Activated T-cell treated with anti-CD3 and anti-CD28 coated beads for 48 hours (primary cell): ENCODE measurements around the gene MAP3K8.

Experiments used
- DNase-seq: peaks from one replicate; pipeline ENCODE4 v3.0.0-alpha.2; 2020; ENCODE audit warnings: low read depth

Gene MAP3K8

DNA sequence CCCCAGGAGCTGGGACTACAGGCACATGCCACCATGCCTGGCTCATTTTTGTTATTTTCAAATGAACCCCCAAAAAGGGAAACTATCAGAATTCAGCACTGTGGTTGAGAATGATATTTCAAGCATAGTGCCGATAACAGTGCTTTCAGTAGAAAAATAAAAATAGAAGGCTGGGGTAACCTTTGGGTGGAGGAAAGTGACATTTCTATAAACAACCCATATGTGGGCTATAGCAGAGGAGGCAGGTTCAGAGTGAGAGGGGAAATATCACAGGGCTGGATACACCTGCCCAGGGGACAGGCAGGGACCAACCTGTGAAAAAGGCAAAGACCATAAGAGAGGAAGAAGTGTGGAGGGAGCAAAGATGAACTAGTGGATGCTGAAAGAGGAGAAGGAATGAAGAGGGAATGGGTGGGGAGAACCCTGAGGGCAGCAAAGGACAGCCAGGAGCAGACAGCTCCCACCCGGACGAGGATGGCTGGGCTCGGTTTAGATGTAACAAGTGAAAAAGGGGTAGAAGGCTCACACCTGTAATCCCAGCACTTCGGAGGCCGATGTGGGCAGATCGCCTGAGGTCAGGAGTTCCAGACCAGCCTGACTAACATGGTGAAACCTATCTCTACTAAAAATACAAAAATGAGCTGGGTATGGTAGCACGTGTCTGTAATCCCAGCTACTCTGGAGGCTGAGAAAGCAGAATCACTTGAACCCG lies 56.5 kb downstream of the MAP3K8 start:
- no peak for DNase-seq

- no peak for DNase-seq
Measured at GRCh38 chr10:30491204-30491915, 57.4 kb downstream of the MAP3K8 start.

DNA sequence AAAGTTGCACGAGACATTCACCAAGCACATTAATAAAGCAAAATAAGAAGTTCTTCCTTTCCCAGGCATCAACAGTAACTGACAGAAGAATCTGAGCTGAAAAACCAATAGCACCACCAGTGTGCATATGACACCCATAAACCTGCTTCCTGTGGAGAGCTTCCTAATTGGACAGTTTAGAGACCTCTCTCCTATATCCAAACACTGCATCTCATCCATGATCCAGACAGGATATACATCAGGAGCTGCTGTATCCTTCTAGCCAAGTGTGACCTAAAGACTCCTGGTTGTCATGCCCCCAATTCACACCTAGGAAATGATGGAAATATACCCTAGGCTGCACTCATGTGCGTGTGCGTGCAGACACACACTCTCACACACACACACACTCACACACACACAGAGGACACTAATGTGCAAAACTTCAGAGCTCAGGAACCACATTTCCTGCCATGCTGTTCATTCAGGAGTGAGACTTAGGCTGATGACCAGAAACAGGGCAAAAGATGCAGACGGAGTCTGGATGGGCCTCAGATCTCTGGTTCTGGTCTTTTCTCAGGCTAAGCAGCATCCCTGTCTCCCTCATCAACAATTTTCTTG lies 58.0 kb downstream of the MAP3K8 start:
- DNase-seq: no peak

DNA sequence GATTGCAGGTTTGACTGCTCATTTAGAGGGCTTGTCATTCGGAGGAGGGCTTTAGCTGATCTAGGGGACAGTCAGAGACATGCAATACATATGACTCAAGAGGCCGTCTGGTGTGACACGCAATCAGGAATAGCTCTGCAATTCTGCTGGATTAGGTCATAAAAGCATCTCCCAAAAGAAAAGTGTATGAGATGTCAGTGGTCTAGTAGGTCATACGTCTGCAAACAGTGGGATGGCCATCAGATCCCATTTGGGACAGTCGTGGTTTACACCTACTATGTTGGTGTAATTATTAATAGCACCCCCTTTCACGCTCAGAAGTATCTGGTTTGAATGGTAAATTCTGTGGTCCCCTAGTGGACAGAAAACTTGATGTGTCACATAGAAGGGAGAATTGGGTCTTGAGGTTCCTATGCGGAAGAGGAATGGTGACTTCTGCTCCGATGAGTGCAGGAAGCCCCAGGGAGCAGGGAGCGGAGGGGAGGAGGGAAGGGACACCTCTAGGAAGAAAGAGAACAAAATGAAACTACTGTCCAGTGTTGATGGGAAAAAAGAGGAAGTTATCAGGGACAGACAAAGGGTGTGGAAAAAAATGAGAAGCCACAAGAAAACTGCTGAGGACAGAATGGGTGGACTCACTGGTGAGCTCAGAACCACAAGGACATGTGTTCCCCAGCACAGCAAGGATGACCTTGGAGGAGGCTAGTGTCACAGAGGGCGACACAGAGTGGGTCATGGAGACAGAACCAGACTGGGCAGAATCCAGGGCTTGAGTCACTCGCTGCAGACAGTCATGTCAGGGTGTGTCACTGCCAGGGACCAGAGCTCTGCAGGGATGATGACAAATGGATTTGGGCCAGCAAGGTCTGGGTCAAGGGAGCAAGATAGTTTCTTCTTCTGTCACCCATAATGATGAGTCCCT lies 59.9 kb downstream of the MAP3K8 start:
- no peak for DNase-seq

DNA sequence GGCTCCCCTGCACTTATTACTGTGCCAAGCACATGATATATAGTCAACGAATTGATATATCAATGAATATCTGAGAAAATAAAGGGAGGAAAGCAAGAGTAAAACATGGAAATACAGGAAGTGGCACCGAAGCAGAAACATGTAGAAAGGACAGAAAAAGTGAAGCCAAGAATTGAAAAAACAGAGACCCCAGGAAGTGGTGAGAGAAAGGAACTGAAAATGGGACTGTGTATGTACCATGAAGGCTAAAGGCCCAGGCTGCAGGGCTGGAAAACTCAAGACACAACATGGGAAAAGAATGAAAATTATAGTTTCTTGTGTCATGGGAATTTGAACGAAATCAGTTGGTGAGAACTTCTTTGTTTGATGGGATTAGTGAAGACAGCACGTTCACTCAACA lies 60.6 kb downstream of the MAP3K8 start:
- DNase-seq: no peak

GRCh38 chr10:30495687-30496086 lies 61.7 kb downstream of the MAP3K8 start:
- no peak for DNase-seq

- no peak for DNase-seq
Measured at GRCh38 chr10:30499816-30500215, 65.8 kb downstream of the MAP3K8 start.

DNA sequence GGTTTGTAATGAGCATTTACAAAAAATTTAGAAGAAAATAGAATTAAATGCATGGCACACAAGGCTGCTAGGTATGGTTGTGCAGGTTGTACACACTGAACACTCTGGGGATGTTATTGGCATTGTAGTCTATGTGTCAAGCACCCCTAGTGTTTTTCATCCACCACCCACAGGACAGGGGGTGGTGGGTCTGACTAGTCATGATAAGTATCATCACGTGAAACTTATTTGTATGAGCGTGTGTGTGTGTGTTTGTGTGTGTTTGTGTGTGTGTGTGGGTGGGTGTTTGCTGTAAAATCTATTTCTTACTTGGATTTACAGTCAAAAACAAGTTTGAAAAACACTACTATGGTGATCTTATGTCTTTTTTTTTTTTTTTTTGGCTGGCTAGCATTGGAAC lies 66.5 kb downstream of the MAP3K8 start:
- DNase-seq: no peak

DNA sequence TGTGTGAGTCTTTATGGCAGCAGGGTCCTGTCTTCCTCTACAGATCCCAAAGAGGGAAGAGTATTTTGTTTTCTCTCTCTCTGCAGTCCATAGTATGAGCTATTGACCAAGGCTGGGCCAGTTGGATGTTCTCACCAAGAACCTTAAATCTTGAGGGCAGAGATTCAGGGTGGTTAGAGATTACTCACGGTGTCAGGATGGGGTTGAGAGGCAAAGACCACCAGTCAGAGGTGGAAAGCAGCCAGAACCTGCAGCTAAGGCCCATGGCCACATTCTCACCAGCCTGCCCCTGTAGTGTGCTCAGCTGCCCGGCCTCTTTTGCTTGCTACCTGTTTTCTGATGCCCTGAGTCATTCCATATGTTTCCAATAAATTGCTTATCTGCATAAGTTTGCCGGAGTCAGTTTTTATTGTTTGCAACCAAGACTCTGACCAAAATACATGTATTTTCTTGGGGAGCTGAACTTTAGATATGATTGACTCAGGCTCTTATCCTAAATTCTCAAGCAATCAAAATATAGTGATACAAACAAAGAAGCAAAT lies 67.0 kb downstream of the MAP3K8 start:
- DNase-seq: no peak

GRCh38 chr10:30502266-30503060 lies 68.5 kb downstream of the MAP3K8 start:
- no peak for DNase-seq

DNA sequence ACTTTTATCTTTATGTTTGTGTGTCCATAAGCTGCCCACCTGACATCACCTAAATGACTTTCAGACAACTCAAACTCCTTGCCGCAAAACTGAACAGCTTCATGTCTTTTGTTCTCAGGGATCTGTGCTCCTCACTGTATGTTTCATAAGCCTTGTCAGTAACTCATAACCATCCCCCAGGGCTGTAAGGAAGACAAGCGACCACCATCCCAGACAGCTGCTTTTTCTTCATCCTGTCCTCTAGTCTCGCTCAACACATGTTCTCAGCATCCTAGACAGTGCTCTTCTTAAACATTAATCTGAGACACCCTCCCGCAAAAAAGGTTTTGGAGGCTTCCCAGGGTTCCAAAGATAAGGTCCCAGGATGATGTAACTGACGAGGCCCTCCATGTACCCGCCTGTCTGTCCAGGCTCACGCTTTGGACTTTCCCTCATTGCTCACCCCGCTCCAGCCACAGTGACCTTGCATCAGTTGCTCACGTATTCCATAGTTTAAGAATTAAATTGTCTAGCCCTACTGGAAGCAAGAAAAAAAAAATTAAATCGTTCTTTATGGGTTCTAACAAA lies 69.8 kb downstream of the MAP3K8 start:
- DNase-seq: no peak

DNA sequence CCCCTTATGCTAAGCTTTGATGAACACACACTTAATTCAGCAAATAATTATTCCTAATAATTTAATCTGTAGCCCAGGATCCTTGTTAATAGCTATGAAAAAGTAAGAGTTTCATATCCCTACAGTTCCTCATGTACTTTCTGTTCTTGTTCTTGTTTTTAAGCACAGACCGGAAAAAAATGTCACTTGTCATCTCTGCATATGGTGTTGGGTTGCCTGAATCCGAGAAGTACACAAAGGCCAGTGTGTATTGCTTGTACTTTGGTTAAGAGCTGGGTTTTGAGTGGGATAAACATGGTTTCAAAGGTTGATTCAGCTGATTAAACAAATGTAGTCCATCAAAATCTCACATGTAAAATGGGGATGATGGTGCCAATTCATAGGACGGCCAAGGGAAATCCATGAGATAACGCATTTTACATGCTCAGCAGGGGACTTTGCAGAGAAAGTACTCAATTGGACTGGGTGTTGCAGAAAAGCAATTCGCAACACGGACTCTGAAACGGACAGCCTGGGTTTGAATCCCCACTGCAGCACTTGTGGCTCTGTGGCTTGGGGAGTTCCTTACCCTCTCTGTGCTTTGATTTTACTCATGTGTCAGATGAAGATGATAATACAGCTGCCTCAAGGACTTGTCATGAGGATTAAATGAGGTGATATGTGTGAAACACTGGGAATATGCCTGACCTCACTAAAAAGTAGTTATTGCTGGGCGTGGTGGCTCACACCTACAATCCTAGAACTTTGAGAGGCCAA lies 71.7 kb downstream of the MAP3K8 start:
- DNase-seq: no peak

DNA sequence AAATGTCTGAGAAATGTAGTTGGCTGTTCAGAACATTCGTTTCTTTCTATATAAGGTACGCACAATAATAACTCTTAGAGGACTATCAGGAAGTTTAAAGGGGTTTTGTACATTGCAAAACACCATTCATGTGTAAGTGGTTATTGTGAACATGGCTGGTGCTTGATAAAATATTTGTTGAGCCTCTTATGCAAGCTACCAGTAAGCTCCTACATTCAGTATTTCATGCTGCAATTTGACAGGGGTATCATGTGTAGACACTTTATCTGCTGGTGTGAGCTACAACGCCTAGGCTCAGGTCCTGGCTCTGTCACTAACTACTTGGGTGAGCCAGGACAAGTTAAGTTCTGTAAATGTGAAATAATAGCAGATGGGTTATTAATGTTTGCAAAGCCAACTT lies 75.5 kb downstream of the MAP3K8 start:
- DNase-seq: no peak

DNA sequence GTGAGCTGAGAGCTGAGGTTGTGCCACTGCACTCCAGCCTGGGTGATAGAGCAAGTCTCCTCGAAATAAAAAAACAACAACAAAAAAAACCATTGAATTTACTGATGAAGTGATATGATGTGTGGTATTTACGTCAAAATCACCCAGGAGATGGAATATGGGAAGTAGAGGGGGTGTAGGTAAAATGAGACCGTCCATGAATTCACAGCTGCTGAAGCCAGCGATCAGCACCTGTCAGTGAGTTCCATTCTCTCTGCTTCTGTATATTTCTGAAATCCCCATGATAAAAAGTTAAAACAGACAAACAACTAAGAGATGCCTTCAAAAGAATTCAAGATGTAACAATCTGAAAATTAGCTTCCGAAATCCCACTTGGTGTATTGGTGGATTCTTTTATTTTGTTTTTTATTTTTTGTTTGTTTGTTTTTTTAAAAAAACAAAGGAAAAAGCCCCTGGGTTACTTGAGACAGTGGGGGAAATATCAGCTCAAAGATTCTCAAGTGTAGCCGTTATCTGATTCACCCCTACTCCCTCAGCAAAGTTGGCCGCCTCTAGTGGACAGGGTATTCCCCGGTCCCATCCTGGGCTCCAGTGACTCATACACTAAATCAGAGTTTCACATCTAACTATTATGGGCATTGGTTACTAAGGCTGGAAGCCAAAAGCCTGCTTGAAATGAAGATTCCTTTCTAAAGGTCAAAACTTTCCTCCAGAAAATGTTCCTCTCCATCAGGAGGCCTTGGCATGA lies 76.4 kb downstream of the MAP3K8 start:
- DNase-seq: peak; percentile 19

DNA sequence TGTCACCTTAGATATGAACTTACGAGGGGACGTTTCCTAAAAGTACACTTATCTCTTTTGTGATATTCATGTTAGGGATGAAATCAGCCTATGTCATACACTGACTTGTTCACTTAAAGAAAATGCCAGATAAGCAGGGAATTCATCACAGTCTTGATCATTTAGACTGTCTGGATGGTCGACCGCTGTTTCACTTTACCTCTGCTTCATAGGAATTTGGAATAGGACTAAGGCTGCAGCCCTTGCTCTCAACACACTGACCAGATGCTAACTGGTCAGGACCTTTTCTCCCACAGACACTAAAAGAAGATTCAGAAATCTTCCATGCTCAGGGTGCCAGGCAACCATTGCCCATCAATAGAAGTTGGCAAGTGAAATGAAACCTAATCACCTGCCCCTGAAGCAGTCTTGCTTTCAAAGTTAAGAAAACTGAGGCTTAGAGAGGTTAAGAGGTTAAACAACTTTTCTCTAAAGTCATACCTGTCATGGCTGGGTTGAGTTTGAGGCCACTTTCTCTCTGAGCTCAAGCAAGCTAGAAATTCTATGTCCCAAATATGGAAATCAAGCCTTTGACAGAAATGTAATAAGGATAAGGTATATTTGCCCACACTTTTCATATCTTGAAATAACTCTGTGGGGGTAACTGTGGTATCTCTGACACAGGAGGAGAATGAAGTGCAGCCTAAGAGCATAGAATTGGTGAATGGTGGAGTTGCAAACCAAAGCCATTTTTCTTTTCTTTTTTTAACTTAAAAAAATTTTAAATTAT lies 77.1 kb downstream of the MAP3K8 start:
- DNase-seq: no peak
